ENCODE results near the gene ZNF622. TPM values are rescaled to one million over a fixed set of nuclear protein-coding genes. Genes with fewer than 3 reads are reported as not detected.

ZNF622 gene
- total RNA-seq, 1 donor from 2014 or later: 42.3 TPM

DNA sequence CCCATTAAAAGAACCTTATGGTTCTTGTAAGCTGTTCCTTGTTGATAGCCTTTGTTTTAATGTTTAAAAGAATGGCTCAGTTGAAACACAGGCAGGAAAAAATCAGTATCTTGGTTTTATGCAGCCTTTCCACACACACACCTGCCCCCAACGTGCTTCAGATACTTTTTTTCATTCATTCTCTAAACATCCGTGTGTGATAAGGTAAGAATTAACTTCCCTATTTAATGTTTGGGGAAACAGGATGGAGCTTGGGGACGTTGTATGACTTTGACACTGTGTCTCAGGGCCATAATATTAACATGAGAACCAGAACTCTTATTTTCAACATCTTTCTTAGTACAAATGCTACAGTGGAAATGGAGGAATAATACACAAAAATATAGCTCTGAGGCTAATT lies 5.8 kb upstream of the ZNF622 start:
- H3K27ac Mint-ChIP-seq: no peak overlapping the region
- peaks cover 26% of the 10 kb centered on the region for H3K36me3 Mint-ChIP-seq (ENCODE audit: low read depth)
- no peak overlapping the region for H3K4me3 Mint-ChIP-seq (ENCODE audit: low read depth)
- no peaks in the 10 kb centered on the region for H3K27me3 Mint-ChIP-seq (ENCODE audit: low read depth)
- intact Hi-C loops (cut with micrococcal nuclease): no loop called here
- no peaks in the 10 kb centered on the region for H3K9me3 Mint-ChIP-seq
- no peak for DNase-seq (ENCODE audit: low spot score)
- peaks cover 15% of the 10 kb centered on the region for H3K4me1 Mint-ChIP-seq (ENCODE audit: low read depth)

DNA sequence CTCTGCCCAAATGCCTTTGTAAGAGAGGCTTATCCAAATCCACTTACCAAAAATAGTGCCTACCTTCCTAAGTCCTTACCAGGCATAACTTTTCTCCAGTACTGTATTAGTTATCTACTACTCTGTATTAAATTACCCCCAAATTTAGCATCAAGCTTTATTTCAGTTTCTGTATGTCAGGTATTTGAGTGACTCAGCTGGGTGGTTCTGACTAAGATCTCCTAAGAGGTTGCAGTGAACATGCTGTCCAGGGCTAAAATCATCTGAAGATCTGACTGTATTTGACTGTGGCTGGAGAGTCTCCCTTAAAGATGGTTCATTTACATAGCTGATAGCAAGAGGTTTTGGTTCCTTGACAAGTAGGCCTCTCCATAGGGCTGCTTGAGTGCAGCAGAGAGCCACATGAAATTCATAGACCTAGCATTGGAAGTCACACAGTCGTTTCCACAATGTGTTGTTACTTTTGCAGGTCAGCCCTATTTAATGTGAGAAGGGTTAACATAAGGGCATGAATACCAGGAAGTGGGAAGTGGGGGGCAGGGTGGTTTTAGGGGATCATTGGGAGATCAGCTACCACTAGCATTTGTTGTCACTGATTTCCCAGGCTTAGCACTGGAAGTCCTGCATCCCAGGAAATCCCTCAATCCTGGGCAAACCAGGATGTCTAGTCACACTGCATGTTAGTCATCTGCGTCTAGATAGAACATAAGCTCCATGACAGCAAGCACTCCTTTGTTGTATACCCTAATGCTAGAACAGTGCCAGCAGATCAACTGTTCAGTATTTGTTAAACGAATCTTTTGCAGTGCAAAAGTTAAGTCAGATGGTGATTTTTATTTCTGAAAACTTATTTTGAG lies 2.0 kb upstream of the ZNF622 start:
- Mint-ChIP-seq H3K36me3 (ENCODE audit: low read depth) (peaks cover 40% of the 10 kb centered on the region), H3K27ac (peak overlapping the region; percentile 89), H3K4me1 (ENCODE audit: low read depth) (peaks cover 41% of the 10 kb centered on the region), H3K4me3 (ENCODE audit: low read depth) (peak overlapping the region; percentile 99), H3K27me3 (ENCODE audit: low read depth) (no peaks in the 10 kb centered on the region), H3K9me3 (no peaks in the 10 kb centered on the region)
- no peak for DNase-seq (ENCODE audit: low spot score)
- intact Hi-C loops (cut with micrococcal nuclease): loop anchor here (1.0 to 5.0 kb wide), 2 partner anchors 8 to 85 kb away; no protein-coding TSS in a partner anchor

- no peaks in the 10 kb centered on the region for H3K27me3 Mint-ChIP-seq (ENCODE audit: low read depth)
- H3K4me3 Mint-ChIP-seq (ENCODE audit: low read depth): peak overlapping the region; percentile 99
- peaks cover 64% of the 10 kb centered on the region for H3K36me3 Mint-ChIP-seq (ENCODE audit: low read depth)
- no peaks in the 10 kb centered on the region for H3K9me3 Mint-ChIP-seq
- peak overlapping the region; percentile 89 for H3K27ac Mint-ChIP-seq
- intact Hi-C loops (cut with micrococcal nuclease): loop anchor here (1.0 to 5.0 kb wide), 2 partner anchors 9 to 87 kb away; no protein-coding TSS in a partner anchor
- DNase-seq (ENCODE audit: low spot score): peak; percentile 13
- peaks cover 63% of the 10 kb centered on the region for H3K4me1 Mint-ChIP-seq (ENCODE audit: low read depth)
Measured at GRCh38 chr5:16464664-16465543, 696 bp downstream of the ZNF622 start.

GRCh38 chr5:16464231-16464630 lies 1.4 kb downstream of the ZNF622 start:
- peak overlapping the region; percentile 99 for H3K4me3 Mint-ChIP-seq (ENCODE audit: low read depth)
- no peaks in the 10 kb centered on the region for H3K9me3 Mint-ChIP-seq
- peaks cover 71% of the 10 kb centered on the region for H3K36me3 Mint-ChIP-seq (ENCODE audit: low read depth)
- H3K4me1 Mint-ChIP-seq (ENCODE audit: low read depth): peaks cover 70% of the 10 kb centered on the region
- intact Hi-C loops (cut with micrococcal nuclease): no loop called here
- peak overlapping the region; percentile 89 for H3K27ac Mint-ChIP-seq
- no peak for DNase-seq (ENCODE audit: low spot score)
- no peaks in the 10 kb centered on the region for H3K27me3 Mint-ChIP-seq (ENCODE audit: low read depth)

DNA sequence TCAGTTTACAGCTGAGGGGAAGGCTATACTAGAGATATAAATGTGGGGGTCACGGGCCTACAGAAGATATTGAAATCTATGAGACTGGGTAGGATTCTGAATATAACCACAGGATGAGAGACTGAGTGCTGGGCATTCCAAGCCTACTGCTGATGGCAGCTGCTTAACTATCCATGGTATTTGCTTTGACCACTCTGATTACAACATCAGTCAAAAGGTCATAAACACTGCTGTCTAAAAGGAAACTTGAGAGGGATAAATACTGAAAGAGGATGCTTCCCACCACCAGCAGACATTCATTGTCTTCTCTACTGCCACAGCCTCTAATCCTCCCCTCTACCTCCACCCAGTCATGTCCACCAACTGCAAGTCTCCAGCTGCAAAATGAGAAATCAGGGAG lies 3.8 kb downstream of the ZNF622 start:
- DNase-seq (ENCODE audit: low spot score): no peak
- no peaks in the 10 kb centered on the region for H3K27me3 Mint-ChIP-seq (ENCODE audit: low read depth)
- intact Hi-C loops (cut with micrococcal nuclease): no loop called here
- H3K27ac Mint-ChIP-seq: no peak overlapping the region
- H3K36me3 Mint-ChIP-seq (ENCODE audit: low read depth): peaks cover 78% of the 10 kb centered on the region
- no peaks in the 10 kb centered on the region for H3K9me3 Mint-ChIP-seq
- peak overlapping the region; percentile 15 for H3K4me3 Mint-ChIP-seq (ENCODE audit: low read depth)
- H3K4me1 Mint-ChIP-seq (ENCODE audit: low read depth): peaks cover 72% of the 10 kb centered on the region

- Mint-ChIP-seq H3K9me3 (no peaks in the 10 kb centered on the region), H3K4me1 (ENCODE audit: low read depth) (peaks cover 78% of the 10 kb centered on the region), H3K27ac (peak overlapping the region; percentile 45), H3K27me3 (ENCODE audit: low read depth) (no peaks in the 10 kb centered on the region), H3K4me3 (ENCODE audit: low read depth) (peak overlapping the region; percentile 15), H3K36me3 (ENCODE audit: low read depth) (peaks cover 85% of the 10 kb centered on the region)
- DNase-seq (ENCODE audit: low spot score): no peak
- intact Hi-C loops (cut with micrococcal nuclease): no loop called here
Measured at GRCh38 chr5:16461026-16461425, 4.6 kb downstream of the ZNF622 start.

GRCh38 chr5:16459451-16459850 lies 6.1 kb downstream of the ZNF622 start:
- Mint-ChIP-seq H3K36me3 (ENCODE audit: low read depth) (peaks cover 84% of the 10 kb centered on the region), H3K27ac (peak overlapping the region; percentile 76), H3K9me3 (no peaks in the 10 kb centered on the region), H3K4me3 (ENCODE audit: low read depth) (peak overlapping the region; percentile 51), H3K27me3 (ENCODE audit: low read depth) (no peaks in the 10 kb centered on the region), H3K4me1 (ENCODE audit: low read depth) (peaks cover 76% of the 10 kb centered on the region)
- intact Hi-C loops (cut with micrococcal nuclease): loop anchor here (1.0 to 10.0 kb wide), 2 partner anchors 8 to 325 kb away; no protein-coding TSS in a partner anchor
- DNase-seq (ENCODE audit: low spot score): no peak

- peak overlapping the region; percentile 37 for H3K4me3 Mint-ChIP-seq (ENCODE audit: low read depth)
- no peaks in the 10 kb centered on the region for H3K27me3 Mint-ChIP-seq (ENCODE audit: low read depth)
- peak overlapping the region; percentile 85 for H3K27ac Mint-ChIP-seq
- H3K36me3 Mint-ChIP-seq (ENCODE audit: low read depth): peaks cover 82% of the 10 kb centered on the region
- intact Hi-C loops (cut with micrococcal nuclease): loop anchor here (2.0 to 10.0 kb wide), 2 partner anchors 169 to 327 kb away; no protein-coding TSS in a partner anchor
- no peak for DNase-seq (ENCODE audit: low spot score)
- H3K4me1 Mint-ChIP-seq (ENCODE audit: low read depth): peaks cover 61% of the 10 kb centered on the region
- no peaks in the 10 kb centered on the region for H3K9me3 Mint-ChIP-seq
Measured at GRCh38 chr5:16457853-16458252, 7.7 kb downstream of the ZNF622 start.

- Mint-ChIP-seq H3K27ac (peak overlapping the region; percentile 85), H3K27me3 (ENCODE audit: low read depth) (no peaks in the 10 kb centered on the region), H3K36me3 (ENCODE audit: low read depth) (peaks cover 81% of the 10 kb centered on the region), H3K4me1 (ENCODE audit: low read depth) (peaks cover 59% of the 10 kb centered on the region), H3K9me3 (no peaks in the 10 kb centered on the region), H3K4me3 (ENCODE audit: low read depth) (peak overlapping the region; percentile 37)
- no peak for DNase-seq (ENCODE audit: low spot score)
- intact Hi-C loops (cut with micrococcal nuclease): loop anchor here (2.0 to 10.0 kb wide), 2 partner anchors 169 to 327 kb away; no protein-coding TSS in a partner anchor
Measured at GRCh38 chr5:16457451-16457850, 8.1 kb downstream of the ZNF622 start.

GRCh38 chr5:16456103-16456832 lies 9.3 kb downstream of the ZNF622 start:
- H3K36me3 Mint-ChIP-seq (ENCODE audit: low read depth): peaks cover 80% of the 10 kb centered on the region
- intact Hi-C loops (cut with micrococcal nuclease): loop anchor here (1.0 to 10.0 kb wide), 4 partner anchors 9 to 329 kb away; partner anchors contain the start of gene ZNF622
- peak overlapping the region; percentile 30 for H3K4me3 Mint-ChIP-seq (ENCODE audit: low read depth)
- no peaks in the 10 kb centered on the region for H3K27me3 Mint-ChIP-seq (ENCODE audit: low read depth)
- peak overlapping the region; percentile 89 for H3K27ac Mint-ChIP-seq
- no peak for DNase-seq (ENCODE audit: low spot score)
- H3K4me1 Mint-ChIP-seq (ENCODE audit: low read depth): peaks cover 48% of the 10 kb centered on the region
- H3K9me3 Mint-ChIP-seq: no peaks in the 10 kb centered on the region

DNA sequence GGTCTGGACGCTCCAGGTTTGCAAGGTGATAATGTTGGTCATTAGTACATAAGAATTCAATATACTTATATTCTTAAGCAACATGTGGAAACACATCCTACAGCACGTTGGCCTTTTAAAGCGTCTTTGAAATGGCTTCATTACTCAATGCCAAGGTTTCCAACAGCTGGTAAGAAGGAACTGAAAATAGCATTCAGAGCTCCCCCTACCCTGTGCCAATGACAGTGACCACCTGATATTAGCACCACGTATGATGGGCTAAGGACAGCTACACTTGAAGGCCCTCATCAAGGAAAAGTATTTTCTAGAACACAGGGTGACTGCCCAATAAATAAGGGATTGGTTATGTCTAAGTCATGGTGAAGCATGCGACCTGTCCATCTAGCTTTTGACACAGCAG lies 9.9 kb downstream of the ZNF622 start:
- H3K27ac Mint-ChIP-seq: peak overlapping the region; percentile 89
- intact Hi-C loops (cut with micrococcal nuclease): loop anchor here (1.0 to 10.0 kb wide), 4 partner anchors 10 to 329 kb away; partner anchors contain the start of gene ZNF622
- peak overlapping the region; percentile 30 for H3K4me3 Mint-ChIP-seq (ENCODE audit: low read depth)
- no peak for DNase-seq (ENCODE audit: low spot score)
- no peaks in the 10 kb centered on the region for H3K27me3 Mint-ChIP-seq (ENCODE audit: low read depth)
- peaks cover 80% of the 10 kb centered on the region for H3K36me3 Mint-ChIP-seq (ENCODE audit: low read depth)
- no peaks in the 10 kb centered on the region for H3K9me3 Mint-ChIP-seq
- peaks cover 42% of the 10 kb centered on the region for H3K4me1 Mint-ChIP-seq (ENCODE audit: low read depth)

GRCh38 chr5:16454686-16455085 lies 10.9 kb downstream of the ZNF622 start:
- intact Hi-C loops (cut with micrococcal nuclease): loop anchor here (10.0 kb wide), 1 partner anchor 330 kb away; no protein-coding TSS in a partner anchor
- Mint-ChIP-seq H3K27ac (peak overlapping the region; percentile 13), H3K9me3 (no peaks in the 10 kb centered on the region)

More at GRCh38 chr5:16454686-16455085, 10.9 kb downstream of the ZNF622 start:
- Mint-ChIP-seq H3K36me3 (ENCODE audit: low read depth) (peaks cover 82% of the 10 kb centered on the region), H3K27me3 (ENCODE audit: low read depth) (no peaks in the 10 kb centered on the region), H3K4me1 (ENCODE audit: low read depth) (peaks cover 35% of the 10 kb centered on the region), H3K4me3 (ENCODE audit: low read depth) (no peak overlapping the region)
- no peak for DNase-seq (ENCODE audit: low spot score)
